ENCODE results near the gene MTMR3.

GRCh38 chr22:29985912-29986311 lies 102.9 kb downstream of the MTMR3 start:
- TF ChIP-seq CTCF (IDR thresholded peaks at IDR 0.05 in 4 of 5, conservative IDR thresholded peaks at IDR 0.05 in 1 of 5) (no peak), POLR2A (IDR thresholded peaks at IDR 0.05) (no peak)

All from gastrocnemius medialis (tissue), 4 donors.